Measurements from ENCODE around the gene IRX3. TPM values are rescaled to one million over a fixed set of nuclear protein-coding genes. Genes with fewer than 3 reads are reported as not detected.
A peak's percentile ranks its signal among the peaks of the same experiment; 100 is the strongest.

Gene IRX3
- total and polyA plus RNA-seq, 4 experiments from 2014 or later: not detected

DNA sequence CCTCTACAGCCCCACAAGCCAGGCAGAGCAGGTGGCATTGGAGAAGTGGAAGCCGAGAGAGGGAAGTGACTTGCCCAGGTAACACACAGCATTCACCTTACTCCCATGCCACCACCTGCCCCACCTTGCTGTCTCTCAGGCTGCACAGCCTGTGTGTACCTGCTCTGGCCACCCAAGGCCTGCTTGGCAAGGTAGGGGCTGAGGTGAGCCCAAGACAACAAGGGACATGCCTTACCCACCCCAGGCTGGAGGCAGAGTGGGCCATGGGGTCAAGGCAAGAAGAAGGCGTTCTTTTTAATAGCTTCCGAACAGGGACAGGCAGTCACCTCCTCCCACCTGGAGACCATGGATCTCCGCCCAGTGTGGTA is 40.1 kb downstream of the IRX3 start:
- POLR2A ChIA-PET (ENCODE audit: partially characterized antibody): no interaction called here
- Mint-ChIP-seq H3K9me3 (peaks cover 0 to 5% (median under 1%) of the 10 kb centered on the region in 8 donors), H3K4me3 (no peak overlapping the region), H3K36me3 (no peaks in the 10 kb centered on the region), H3K27me3 (peaks cover 5 to 11% of the 10 kb centered on the region in 2 donors), H3K27ac (no peak overlapping the region), H3K4me1 (no peaks in the 10 kb centered on the region)
- Histone ChIP-seq H3K4me3 (ENCODE audit: low read length in 2 of 2) (no peak overlapping the region), H3K27me3 (ENCODE audit: insufficient read depth, low read length) (no peaks in the 10 kb centered on the region), H3K27ac (ENCODE audit: low read depth, low read length) (no peak overlapping the region), H3K4me1 (ENCODE audit: insufficient read depth, low read length) (no peaks in the 10 kb centered on the region), H3K9me3 (ENCODE audit: control insufficient read depth in 1 of 2, low read length in 2 of 2) (no peaks in the 10 kb centered on the region), H3K36me3 (ENCODE audit: insufficient read depth, low read length) (no peaks in the 10 kb centered on the region)
- no peak for DNase-seq
- intact Hi-C loops (cut with micrococcal nuclease): no loop called here
- CTCF ChIA-PET (ENCODE audit: partially characterized antibody): no interaction called here

GRCh38 chr16:54245788-54246453 is 40.7 kb downstream of the IRX3 start:
- H3K4me1 Mint-ChIP-seq: no peaks in the 10 kb centered on the region
- no peaks in the 10 kb centered on the region for H3K36me3 Mint-ChIP-seq
- CTCF ChIA-PET (ENCODE audit: partially characterized antibody): no interaction called here
- no peaks in the 10 kb centered on the region for H3K9me3 ChIP-seq (ENCODE audit: control insufficient read depth in 1 of 2, low read length in 2 of 2)
- intact Hi-C loops (cut with micrococcal nuclease): no loop called here
- no peak overlapping the region for H3K27ac ChIP-seq (ENCODE audit: low read depth, low read length)
- DNase-seq: no peak
- no peaks in the 10 kb centered on the region for H3K4me1 ChIP-seq (ENCODE audit: insufficient read depth, low read length)
- H3K4me3 ChIP-seq (ENCODE audit: low read length in 2 of 2): no peak overlapping the region
- H3K27ac Mint-ChIP-seq: peak overlapping the region in 1 of 7 donors; percentile 9
- POLR2A ChIA-PET (ENCODE audit: partially characterized antibody): no interaction called here
- H3K27me3 ChIP-seq (ENCODE audit: insufficient read depth, low read length): no peaks in the 10 kb centered on the region
- H3K9me3 Mint-ChIP-seq: peaks cover 0 to 5% (median under 1%) of the 10 kb centered on the region in 8 donors
- no peaks in the 10 kb centered on the region for H3K36me3 ChIP-seq (ENCODE audit: insufficient read depth, low read length)
- H3K27me3 Mint-ChIP-seq: peaks cover 3 to 8% of the 10 kb centered on the region in 2 donors
- no peak overlapping the region for H3K4me3 Mint-ChIP-seq

GRCh38 chr16:54244061-54244886 is 42.3 kb downstream of the IRX3 start:
- no peaks in the 10 kb centered on the region for H3K9me3 ChIP-seq (ENCODE audit: control insufficient read depth in 1 of 2, low read length in 2 of 2)
- POLR2A ChIA-PET (ENCODE audit: partially characterized antibody): no interaction called here

GRCh38 chr16:54243202-54243601 is 43.4 kb downstream of the IRX3 start:
- Mint-ChIP-seq H3K36me3 (no peaks in the 10 kb centered on the region), H3K27me3 (peaks cover 4 to 7% of the 10 kb centered on the region in 2 donors), H3K9me3 (peaks cover 0 to 3% (median 0%) of the 10 kb centered on the region in 8 donors), H3K4me1 (no peaks in the 10 kb centered on the region), H3K4me3 (no peak overlapping the region), H3K27ac (no peak overlapping the region)
- POLR2A ChIA-PET (ENCODE audit: partially characterized antibody): no interaction called here
- CTCF ChIA-PET (ENCODE audit: partially characterized antibody): no interaction called here
- no peaks in the 10 kb centered on the region for H3K36me3 ChIP-seq (ENCODE audit: insufficient read depth, low read length)
- H3K27me3 ChIP-seq (ENCODE audit: insufficient read depth, low read length): no peaks in the 10 kb centered on the region
- no peak for DNase-seq
- H3K27ac ChIP-seq (ENCODE audit: low read depth, low read length): no peak overlapping the region
- no peaks in the 10 kb centered on the region for H3K4me1 ChIP-seq (ENCODE audit: insufficient read depth, low read length)
- intact Hi-C loops (cut with micrococcal nuclease): no loop called here
- no peaks in the 10 kb centered on the region for H3K9me3 ChIP-seq (ENCODE audit: control insufficient read depth in 1 of 2, low read length in 2 of 2)
- no peak overlapping the region for H3K4me3 ChIP-seq (ENCODE audit: low read length in 2 of 2)

More at GRCh38 chr16:54244061-54244886, 42.3 kb downstream of the IRX3 start:
- peaks cover 0 to 5% (median under 1%) of the 10 kb centered on the region in 8 donors for H3K9me3 Mint-ChIP-seq
- CTCF ChIA-PET (ENCODE audit: partially characterized antibody): no interaction called here
- H3K36me3 Mint-ChIP-seq: no peaks in the 10 kb centered on the region
- H3K4me3 Mint-ChIP-seq: no peak overlapping the region
- peaks cover 4 to 7% of the 10 kb centered on the region in 2 donors for H3K27me3 Mint-ChIP-seq
- H3K27me3 ChIP-seq (ENCODE audit: insufficient read depth, low read length): no peaks in the 10 kb centered on the region
- no peak overlapping the region for H3K27ac Mint-ChIP-seq
- no peak for DNase-seq
- H3K36me3 ChIP-seq (ENCODE audit: insufficient read depth, low read length): no peaks in the 10 kb centered on the region
- intact Hi-C loops (cut with micrococcal nuclease): no loop called here
- no peak overlapping the region for H3K4me3 ChIP-seq (ENCODE audit: low read length in 2 of 2)
- H3K4me1 ChIP-seq (ENCODE audit: insufficient read depth, low read length): no peaks in the 10 kb centered on the region
- no peaks in the 10 kb centered on the region for H3K4me1 Mint-ChIP-seq
- no peak overlapping the region for H3K27ac ChIP-seq (ENCODE audit: low read depth, low read length)

DNA sequence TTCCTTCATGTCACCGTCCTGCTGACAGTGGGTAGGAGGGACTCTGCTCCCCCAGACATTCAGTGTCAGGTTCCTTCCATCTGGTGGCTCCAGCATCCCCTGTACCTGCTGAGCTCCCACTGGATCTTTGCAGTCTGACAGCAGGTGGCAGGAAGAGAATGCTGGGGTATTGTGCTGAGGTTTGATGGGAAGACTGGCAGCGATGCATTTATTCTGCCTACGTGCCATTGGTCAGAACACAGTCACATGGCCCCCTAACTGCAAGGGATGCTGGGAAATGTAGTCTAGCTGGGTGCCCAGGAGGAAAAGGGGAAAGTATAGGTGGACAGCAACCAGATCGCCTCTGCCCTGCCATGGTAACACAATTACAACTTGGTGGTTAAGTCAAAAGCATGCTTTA is 44.4 kb downstream of the IRX3 start:
- Histone ChIP-seq H3K27me3 (ENCODE audit: insufficient read depth, low read length) (no peaks in the 10 kb centered on the region), H3K4me1 (ENCODE audit: insufficient read depth, low read length) (no peaks in the 10 kb centered on the region), H3K36me3 (ENCODE audit: insufficient read depth, low read length) (no peaks in the 10 kb centered on the region), H3K27ac (ENCODE audit: low read depth, low read length) (no peak overlapping the region), H3K9me3 (ENCODE audit: control insufficient read depth in 1 of 2, low read length in 2 of 2) (no peaks in the 10 kb centered on the region), H3K4me3 (ENCODE audit: low read length in 2 of 2) (no peak overlapping the region)
- Mint-ChIP-seq H3K4me1 (no peaks in the 10 kb centered on the region), H3K36me3 (no peaks in the 10 kb centered on the region), H3K27me3 (peaks cover 4 to 7% of the 10 kb centered on the region in 2 donors), H3K9me3 (peaks cover 0 to 3% (median 0%) of the 10 kb centered on the region in 8 donors), H3K4me3 (no peak overlapping the region), H3K27ac (no peak overlapping the region)
- POLR2A ChIA-PET (ENCODE audit: partially characterized antibody): no interaction called here
- DNase-seq: no peak
- CTCF ChIA-PET (ENCODE audit: partially characterized antibody): no interaction called here
- intact Hi-C loops (cut with micrococcal nuclease): no loop called here

- Histone ChIP-seq H3K27ac (ENCODE audit: low read depth, low read length) (no peak overlapping the region), H3K27me3 (ENCODE audit: insufficient read depth, low read length) (no peaks in the 10 kb centered on the region), H3K4me3 (ENCODE audit: low read length in 2 of 2) (no peak overlapping the region), H3K36me3 (ENCODE audit: insufficient read depth, low read length) (no peaks in the 10 kb centered on the region), H3K9me3 (ENCODE audit: control insufficient read depth in 1 of 2, low read length in 2 of 2) (no peaks in the 10 kb centered on the region), H3K4me1 (ENCODE audit: insufficient read depth, low read length) (no peaks in the 10 kb centered on the region)
- no peak for DNase-seq
- ChIA-PET POLR2A (ENCODE audit: partially characterized antibody) (no interaction called here), CTCF (ENCODE audit: partially characterized antibody) (no interaction called here)
- Mint-ChIP-seq H3K9me3 (peaks cover 0 to 3% (median 0%) of the 10 kb centered on the region in 8 donors), H3K4me1 (no peaks in the 10 kb centered on the region), H3K27me3 (peaks cover 4 to 9% of the 10 kb centered on the region in 2 donors), H3K36me3 (no peaks in the 10 kb centered on the region), H3K4me3 (no peak overlapping the region), H3K27ac (peak overlapping the region in 1 of 7 donors; percentile 22)
- intact Hi-C loops (cut with micrococcal nuclease): no loop called here
Measured at GRCh38 chr16:54241525-54241924, 45.1 kb downstream of the IRX3 start.

- Histone ChIP-seq H3K27me3 (ENCODE audit: insufficient read depth, low read length) (no peaks in the 10 kb centered on the region), H3K4me1 (ENCODE audit: insufficient read depth, low read length) (no peaks in the 10 kb centered on the region), H3K4me3 (ENCODE audit: low read length in 2 of 2) (no peak overlapping the region), H3K36me3 (ENCODE audit: insufficient read depth, low read length) (no peaks in the 10 kb centered on the region), H3K27ac (ENCODE audit: low read depth, low read length) (no peak overlapping the region), H3K9me3 (ENCODE audit: control insufficient read depth in 1 of 2, low read length in 2 of 2) (no peaks in the 10 kb centered on the region)
- no peaks in the 10 kb centered on the region for H3K9me3 Mint-ChIP-seq
- ChIA-PET POLR2A (ENCODE audit: partially characterized antibody) (no interaction called here), CTCF (ENCODE audit: partially characterized antibody) (no interaction called here)
- H3K4me3 Mint-ChIP-seq: no peak overlapping the region
- no peak overlapping the region for H3K27ac Mint-ChIP-seq
- no peaks in the 10 kb centered on the region for H3K4me1 Mint-ChIP-seq
- H3K36me3 Mint-ChIP-seq: no peaks in the 10 kb centered on the region
- intact Hi-C loops (cut with micrococcal nuclease): no loop called here
- DNase-seq: no peak
- peaks cover 3 to 8% of the 10 kb centered on the region in 2 donors for H3K27me3 Mint-ChIP-seq
Measured at GRCh38 chr16:54240271-54241129, 46.1 kb downstream of the IRX3 start.
